SHP77 treated with DMSO at 0.1 percent for 48 hours (cell line): Measurements from ENCODE around the gene CDY2B.
"Not testable (repeated sequence)": the region's sequence is repeated elsewhere in the genome, so short reads cannot be mapped to it uniquely, and the experiment has no call there.

ENCODE experiments used
- DNase-seq: peaks from one replicate; lab custom pipeline; 2025; lab: John Stamatoyannopoulos, UW

The CDY2B gene, protein sequence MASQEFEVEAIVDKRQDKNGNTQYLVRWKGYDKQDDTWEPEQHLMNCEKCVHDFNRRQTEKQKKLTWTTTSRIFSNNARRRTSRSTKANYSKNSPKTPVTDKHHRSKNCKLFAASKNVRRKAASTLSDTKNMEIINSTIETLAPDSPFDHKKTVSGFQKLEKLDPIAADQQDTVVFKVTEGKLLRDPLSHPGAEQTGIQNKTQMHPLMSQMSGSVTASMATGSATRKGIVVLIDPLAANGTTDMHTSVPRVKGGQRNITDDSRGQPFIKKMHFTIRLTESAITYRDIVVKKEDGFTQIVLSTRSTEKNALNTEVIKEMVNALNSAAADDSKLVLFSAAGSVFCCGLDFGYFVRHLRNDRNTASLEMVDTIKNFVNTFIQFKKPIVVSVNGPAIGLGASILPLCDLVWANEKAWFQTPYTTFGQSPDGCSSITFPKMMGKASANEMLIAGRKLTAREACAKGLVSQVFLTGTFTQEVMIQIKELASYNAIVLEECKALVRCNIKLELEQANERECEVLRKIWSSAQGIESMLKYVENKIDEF

DNA sequence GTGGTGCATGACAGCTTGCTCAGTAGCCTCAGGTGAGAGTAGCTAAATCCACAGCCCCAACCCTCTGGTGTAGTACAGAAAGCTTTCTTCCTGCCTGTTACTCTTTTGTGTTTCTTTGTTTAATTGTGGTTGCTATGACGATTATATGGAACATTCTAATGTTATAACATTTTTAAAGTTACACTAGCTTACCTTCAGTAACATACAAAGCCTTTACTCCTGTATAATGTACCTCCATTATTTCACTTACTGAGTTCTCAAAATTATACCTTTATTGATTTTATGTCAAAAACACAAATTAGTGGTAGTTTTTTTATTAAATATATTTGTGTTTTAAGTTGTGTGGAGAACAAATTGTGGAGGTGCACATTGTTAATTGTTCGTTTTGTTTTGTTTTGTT lies at the start of gene CDY2B:
CDY2B (minus strand) TSS at position 101 of the 400 bp plus-strand sequence. CDS start 328 bp downstream, outside the sequence.
- not testable (repeated sequence) for DNase-seq

DNA sequence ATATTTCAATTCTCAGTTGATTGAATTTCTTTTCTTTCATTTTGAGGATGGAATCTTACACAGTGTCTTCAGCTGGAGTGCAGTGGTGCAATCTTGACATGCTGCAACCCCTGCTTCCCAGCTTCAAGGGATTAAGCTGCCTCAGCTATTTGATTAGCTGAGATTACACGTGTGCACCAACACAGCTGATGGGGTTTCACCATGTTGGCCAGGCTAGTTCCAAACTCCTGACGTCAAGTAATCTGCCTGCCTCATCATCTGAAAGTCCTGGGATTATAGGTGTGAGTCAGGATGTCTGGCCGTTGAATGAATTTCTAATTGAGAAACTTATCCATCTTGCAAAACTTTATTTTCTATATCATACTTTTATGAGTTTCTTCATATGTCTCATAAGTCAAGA lies 28.0 kb upstream of the CDY2B start:
- not testable (repeated sequence) for DNase-seq

DNA sequence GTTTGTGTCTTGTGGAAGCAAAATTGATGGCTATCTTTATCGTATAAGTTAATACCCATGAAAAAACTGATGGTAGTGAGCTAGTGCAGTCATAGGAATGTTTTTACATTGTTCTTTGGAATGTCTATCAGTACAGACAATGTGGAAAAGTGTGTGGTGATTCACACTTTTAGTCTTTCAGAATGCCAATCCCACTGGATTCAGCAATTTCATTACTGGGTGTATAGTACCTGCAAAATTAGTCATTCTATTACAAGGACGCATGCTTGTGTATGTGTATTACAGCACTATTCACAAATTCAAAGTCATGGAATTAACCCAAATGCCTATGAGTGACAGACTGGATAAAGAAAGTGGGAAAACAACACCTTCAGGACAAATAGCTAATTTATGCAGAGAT lies 27.3 kb upstream of the CDY2B start:
- DNase-seq: not testable (repeated sequence)

DNA sequence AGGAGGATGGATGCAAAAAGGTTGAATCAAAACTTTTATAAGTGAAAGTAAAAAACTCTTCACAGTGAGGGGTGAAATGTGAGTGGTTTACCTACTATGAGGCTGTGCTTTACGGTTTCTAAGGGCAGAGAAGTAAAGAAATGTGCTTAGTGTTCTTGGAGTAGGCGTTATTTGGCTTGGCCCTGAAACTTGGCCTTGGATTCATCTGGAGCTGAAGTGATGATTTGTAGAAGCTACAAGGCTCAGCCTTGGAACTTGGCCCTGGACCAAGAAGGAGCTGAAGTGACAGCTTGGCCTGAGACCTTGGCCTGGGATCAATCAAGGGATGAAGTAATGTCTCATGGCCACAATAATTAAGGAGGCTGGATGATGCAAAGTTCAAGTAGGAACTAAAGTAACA lies 1.7 kb upstream of the CDY2B start:
- DNase-seq: not testable (repeated sequence)

DNA sequence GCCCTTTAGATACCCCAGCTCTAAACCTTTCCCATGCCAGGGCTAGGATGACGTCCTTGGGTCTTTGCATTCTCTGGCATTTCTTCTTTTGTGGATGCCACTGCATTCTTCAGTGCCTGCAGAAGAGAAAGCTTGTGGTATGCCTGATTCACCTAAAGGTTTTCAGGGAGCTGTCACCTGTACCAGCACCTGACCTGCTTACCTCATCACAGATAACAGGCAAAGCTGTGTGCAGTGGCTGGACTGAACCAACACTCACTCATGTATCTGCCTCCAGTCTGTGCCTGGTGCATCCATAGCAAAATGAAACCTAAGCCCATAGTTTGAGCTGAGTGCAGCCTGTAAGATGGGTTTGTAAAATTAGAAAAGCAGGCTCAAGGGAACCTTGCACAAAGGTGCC lies 3.3 kb downstream of the CDY2B start:
- not testable (repeated sequence) for DNase-seq

DNA sequence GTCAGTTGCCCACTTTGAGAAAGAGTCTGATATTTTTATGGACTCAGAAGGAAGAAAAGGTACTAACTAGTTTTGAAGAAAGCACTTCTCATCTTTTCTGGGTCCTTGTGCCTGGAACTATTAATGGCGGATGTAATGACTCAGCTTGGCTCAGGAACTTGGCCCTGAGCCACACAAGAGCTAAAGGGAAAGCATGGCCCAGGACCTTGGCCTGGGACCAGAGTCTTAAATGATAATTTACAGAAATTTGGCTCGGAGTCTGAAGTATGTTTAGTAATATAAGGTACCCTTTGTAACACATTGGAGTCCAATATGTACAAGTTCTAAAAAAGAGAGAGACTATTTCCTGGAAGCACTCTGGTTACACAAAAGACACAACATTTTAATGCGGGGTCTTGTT lies 4.6 kb downstream of the CDY2B start:
- DNase-seq: not testable (repeated sequence)

DNA sequence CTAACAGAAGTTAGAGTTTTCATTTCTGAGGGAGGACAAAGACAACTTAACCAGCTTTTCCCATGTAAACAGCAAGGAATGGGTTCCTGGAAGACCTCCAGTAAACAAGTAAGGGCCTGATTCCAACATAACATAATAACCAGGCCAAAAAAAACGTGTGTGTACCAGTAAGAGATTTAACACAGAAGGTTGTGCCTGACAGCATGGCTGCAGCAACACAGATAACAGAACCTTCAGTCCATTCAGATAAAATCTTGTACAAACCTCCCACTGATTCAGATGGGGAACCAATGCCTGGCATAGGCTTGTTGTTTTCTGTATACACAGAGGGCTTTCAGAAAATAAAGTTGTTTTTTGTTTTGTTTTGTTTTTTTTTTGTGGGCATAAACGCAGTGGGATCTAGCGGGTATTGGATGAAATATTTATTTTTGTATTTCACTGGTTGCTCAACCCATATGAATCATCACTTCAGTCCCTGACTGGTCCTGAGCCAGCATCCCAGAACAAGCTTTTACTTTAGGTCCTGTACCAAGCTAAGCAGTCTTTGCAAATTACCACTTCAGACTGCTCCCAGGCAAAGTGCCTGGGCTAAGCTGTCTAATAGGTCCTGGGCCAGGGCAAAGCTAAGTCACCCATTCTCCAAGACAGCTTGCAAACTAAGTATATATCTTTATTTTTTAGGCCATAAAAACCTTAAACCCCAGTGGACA lies 8.7 kb downstream of the CDY2B start:
- DNase-seq: not testable (repeated sequence)

DNA sequence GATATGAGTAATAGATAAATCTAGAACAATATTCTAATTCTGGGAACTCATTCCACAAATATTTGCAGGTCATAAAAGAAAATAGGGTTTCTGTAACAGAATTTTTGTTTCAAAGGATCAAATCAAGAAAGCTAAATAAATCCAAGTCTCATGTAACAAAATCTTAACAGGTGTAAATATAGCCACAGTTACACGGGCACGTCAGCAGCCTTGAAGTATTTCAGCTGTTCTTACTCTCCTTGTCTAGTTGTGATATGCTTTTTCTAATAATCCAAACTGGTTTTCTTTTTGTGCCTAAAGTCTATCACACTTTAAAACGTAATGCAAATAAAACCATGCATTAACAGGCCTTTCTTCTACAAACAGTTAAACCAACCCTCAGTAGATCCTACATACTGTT lies 9.3 kb downstream of the CDY2B start:
- not testable (repeated sequence) for DNase-seq

DNA sequence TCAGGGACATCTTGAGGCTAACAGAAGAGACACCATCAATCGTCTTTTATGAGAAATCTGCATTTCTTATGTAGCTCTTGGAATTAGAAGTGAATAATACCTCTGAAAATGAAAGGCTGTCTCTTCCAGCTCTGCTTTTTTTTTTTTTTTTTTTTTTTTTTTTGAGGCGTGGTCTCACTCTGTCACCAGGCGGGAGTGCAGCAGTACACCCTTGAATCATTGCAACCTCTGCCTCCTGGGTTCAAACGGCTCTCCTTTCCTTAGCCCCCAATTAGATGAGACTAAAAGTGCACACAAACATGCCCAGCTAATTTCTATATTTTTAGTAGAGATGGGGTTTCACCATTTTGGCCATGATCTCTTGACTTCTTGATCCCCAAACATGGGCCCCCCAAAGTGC lies 12.2 kb downstream of the CDY2B start:
- DNase-seq: not testable (repeated sequence)

DNA sequence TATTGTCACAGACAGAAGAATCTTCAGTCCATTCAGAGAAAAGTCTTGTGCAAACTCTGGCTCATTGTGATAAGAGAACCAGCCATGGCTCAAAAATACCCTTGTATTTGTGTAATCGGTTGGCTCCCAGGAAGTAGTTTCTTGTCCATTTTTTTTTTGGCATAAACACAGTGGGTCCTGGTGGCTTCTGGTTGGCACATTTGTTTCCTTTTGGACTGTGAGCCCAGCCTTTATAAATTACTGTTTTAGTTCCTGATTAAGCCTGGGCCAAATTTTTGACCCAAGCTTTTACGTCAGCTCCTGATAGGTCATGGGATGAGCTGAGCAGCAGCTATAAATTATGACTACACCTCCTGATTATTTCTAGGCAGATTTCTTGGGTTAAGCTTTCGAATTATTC lies 19.4 kb downstream of the CDY2B start:
- not testable (repeated sequence) for DNase-seq

DNA sequence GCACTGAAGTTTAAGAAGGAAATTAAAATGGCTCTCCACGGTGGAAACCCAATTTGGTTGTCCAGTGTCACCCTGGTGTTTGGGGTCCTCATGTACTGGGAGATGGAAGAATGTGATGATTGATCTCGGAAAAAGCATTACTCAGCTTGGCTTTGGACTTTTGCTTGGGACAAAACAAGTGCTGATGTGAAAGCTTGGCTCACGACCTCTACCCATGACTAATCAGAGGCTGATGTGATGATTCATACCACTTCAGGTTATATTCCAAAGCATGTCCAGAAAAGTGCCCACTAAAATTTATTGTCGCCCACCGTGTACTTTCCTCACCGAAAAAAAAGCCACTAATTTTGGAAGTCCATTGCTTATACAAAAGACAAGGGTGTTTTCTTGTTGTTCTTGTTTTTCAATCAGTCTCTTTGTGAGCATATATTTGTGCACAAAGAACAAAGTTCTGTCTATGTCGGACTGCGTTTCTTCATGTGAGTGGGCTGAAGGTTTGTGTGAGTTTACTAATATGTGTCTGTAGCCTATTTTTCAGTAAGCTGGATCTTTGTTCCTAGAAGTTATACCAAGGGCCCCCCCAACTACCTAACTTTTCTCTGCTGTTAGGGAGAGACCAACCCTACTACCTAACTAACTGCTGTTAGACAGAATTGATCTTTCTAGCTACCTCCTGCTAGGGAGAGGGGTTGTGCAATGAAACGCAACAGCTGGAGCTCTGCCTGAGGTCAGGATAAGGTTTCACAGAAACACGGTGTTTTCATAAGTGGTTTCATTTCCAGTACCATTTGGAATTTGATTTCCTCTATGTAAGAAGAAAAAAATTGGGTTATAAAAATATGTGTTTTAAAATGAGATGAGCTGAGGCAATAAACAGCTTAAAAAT lies 22.8 kb downstream of the CDY2B start:
- DNase-seq: not testable (repeated sequence)

DNA sequence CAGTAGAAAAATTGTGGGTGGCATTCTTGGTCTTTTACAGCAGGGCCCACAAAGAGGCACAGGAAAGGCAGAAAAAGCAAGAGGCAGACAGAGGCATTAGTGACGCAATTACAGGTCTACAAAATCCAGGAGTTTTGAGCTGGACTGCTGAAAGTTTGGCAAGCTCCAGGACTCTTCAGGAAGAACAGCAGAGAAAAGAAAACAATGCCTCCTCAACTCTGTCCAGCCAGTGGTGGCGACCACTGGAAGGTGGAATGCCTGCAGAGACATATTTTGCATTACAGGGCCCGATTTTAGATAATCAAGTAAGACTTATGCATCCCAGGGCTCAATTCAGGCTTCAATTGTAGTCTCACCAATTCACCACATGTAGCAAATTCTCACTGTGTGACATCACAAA lies 23.5 kb downstream of the CDY2B start:
- not testable (repeated sequence) for DNase-seq

DNA sequence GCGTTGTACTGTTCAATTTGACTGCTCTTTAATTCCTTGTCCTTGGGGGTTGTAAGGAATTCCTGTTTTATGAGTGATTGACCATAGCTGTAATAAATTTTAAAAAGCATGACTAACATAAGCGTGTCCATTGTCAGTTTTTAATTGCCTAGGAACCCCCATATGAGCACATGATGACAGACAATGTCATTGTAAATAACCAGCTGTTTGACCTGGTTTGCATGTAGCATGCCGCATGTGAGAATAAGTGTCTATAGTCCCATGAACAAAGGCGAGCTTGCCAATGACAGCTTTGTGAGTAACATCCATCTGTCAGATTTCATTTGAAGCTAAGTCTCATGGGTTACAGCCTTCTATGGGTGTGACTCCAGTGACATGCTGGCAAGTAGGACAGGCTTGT lies 30.9 kb downstream of the CDY2B start:
- DNase-seq: not testable (repeated sequence)

DNA sequence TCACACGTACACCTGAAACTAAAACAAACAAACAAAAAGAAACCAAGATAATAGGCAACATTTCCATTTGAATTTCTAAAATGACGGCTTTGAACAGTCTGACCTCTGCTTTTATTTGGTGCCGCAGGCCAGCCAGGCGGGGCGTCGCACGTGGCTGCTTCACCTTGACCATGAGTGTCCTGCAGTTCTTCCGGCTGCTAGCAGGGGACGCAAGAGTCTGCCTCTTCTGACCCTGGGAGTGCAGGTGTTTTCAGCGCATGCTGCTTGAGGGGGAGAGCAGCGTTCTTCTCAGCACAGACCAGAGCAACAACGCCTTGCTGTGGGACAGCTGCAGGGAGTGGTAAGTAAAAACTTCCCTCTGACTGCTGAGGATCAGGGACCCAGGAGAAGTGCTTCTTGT lies 47.9 kb downstream of the CDY2B start:
- not testable (repeated sequence) for DNase-seq
